Hepatocyte (in vitro differentiated cells): ENCODE data around the gene PHEX. TPM values are rescaled to one million over a fixed set of nuclear protein-coding genes. Genes with fewer than 3 reads are reported as not detected.
A peak's percentile ranks its signal among the peaks of the same experiment; 100 is the strongest.

Experiments
- DNase-seq: peaks from one replicate; pipeline ENCODE4 v3.0.0-alpha.2; 2016; ENCODE audit warnings: low spot score
- H2AFZ ChIP-seq: fragments of 200-600 bp; sonication (generic); 2 replicates; pipeline ENCODE4 v1.6.0; 2016; ENCODE audit warnings: antibody characterized with exemption, mild to moderate bottlenecking
- H3K27ac ChIP-seq: fragments of 200-600 bp; sonication (generic); 2 replicates; pipeline ENCODE4 v1.5.1; 2016; ENCODE audit warnings: mild to moderate bottlenecking
- H3K27me3 ChIP-seq: fragments of 200-600 bp; sonication (generic); 2 replicates; pipeline ENCODE4 v1.6.1; 2016
- H3K36me3 ChIP-seq: fragments of 200-600 bp; sonication (generic); replicated peaks from 2 replicates; pipeline ENCODE4 v1.5.1; 2016; ENCODE audit warnings: low read depth; ENCODE audit not compliant: insufficient read depth
- H3K4me1 ChIP-seq: fragments of 200-600 bp; sonication (generic); 2 replicates; pipeline ENCODE4 v1.5.1; 2016; ENCODE audit warnings: mild to moderate bottlenecking, moderate library complexity; ENCODE audit not compliant: insufficient read depth
- H3K4me2 ChIP-seq: fragments of 200-600 bp; sonication (generic); 2 replicates; pipeline ENCODE4 v1.6.0; 2016
- H3K4me3 ChIP-seq: fragments of 200-600 bp; sonication (generic); 2 replicates; pipeline ENCODE4 v1.5.1; 2016; ENCODE audit warnings: mild to moderate bottlenecking
- H3K79me2 ChIP-seq: fragments of 200-600 bp; sonication (generic); 2 replicates; pipeline ENCODE4 v1.6.0; 2017; ENCODE audit warnings: mild to moderate bottlenecking
- H3K9me2 ChIP-seq: fragments of 200-600 bp; sonication (generic); replicated peaks from 2 replicates; pipeline ENCODE4 v1.6.0; 2017; ENCODE audit warnings: mild to moderate bottlenecking; ENCODE audit not compliant: insufficient read depth
- H3K9me3 ChIP-seq: fragments of 200-600 bp; sonication (generic); 2 replicates; pipeline ENCODE4 v1.5.1; 2016; ENCODE audit warnings: low read depth, mild to moderate bottlenecking
- H4K20me1 ChIP-seq: fragments of 200-600 bp; sonication (generic); 2 replicates; pipeline ENCODE4 v1.6.0; 2016; ENCODE audit warnings: mild to moderate bottlenecking; ENCODE audit not compliant: insufficient read depth, poor library complexity, severe bottlenecking
- EZH2 ChIP-seq: fragments of 200-600 bp; sonication (generic); IDR thresholded peaks from 2 replicates; pipeline ENCODE4 v1.6.1; 2016; ENCODE audit warnings: antibody characterized with exemption, mild to moderate bottlenecking, borderline replicate concordance
- EZH2phosphoT487 ChIP-seq: fragments of 200-600 bp; sonication (generic); IDR thresholded peaks from one replicate; pipeline ENCODE4 v1.6.1; 2018; ENCODE audit warnings: antibody characterized with exemption, mild to moderate bottlenecking, low read depth, moderate library complexity; ENCODE audit not compliant: unreplicated experiment, severe bottlenecking
- WGBS: methylation state at CpG from one replicate; pipeline ENCODE4 v1.1.6; 2016; ENCODE audit warnings: low lambda C conversion rate; ENCODE audit errors: missing lambda C conversion rate; 5-methylcytosine and 5-hydroxymethylcytosine counted together
- polyA plus RNA-seq: library from polyadenylated mRNA; unstranded; fragments of >200 nt; fragmentation: Nextera tagmentation; extraction: Ambion mirVana; gene quantifications from 2 replicates; pipeline ENCODE4 v1.2.1, GENCODE V29; 2016
- total RNA-seq: library from RNA; depleted of rRNA; stranded (reverse); fragments of >200 nt; gene quantifications from 2 replicates; pipeline ENCODE4 v1.2.3, GENCODE V29; 2014
- TF ChIP-seq, protein P1 (sequence below): fragments of 200-600 bp; sonication (generic); IDR thresholded peaks from 2 replicates; pipeline ENCODE4 v1.5.1; 2016; ENCODE audit warnings: antibody characterized with exemption, mild to moderate bottlenecking; ENCODE audit not compliant: poor library complexity

The PHEX gene
- total and polyA plus RNA-seq, 2 experiments from 2014 or later: 0.05 to 0.27 TPM

DNA sequence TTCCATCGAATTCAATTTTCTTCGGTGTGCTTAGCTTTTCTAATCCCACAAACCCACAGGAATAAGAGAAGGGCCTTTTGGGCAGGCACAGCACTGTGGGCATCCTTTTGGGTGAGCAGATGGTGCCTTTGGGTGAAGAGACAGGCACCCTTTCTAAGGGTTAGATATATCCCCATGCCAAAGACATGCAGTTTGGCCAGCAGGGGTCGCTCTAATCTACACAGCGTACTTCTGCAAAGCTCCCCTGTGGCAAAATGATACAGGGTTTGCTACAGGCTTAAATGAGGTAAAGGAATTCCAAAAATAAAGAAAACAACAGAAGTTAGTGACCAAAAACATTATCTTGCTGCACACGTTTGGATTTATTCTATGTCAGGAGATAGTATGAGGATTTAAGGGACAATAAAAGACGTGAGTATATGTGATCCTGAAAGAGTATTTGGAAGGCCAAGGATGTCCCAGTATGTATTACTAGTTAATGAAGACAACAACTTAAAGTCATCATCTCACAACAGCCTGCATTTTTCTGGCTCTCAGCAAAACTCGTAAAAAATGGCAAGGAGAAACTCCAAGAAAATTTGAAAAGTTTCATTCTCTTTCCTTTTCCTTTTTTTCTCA lies 49.5 kb downstream of the PHEX start:
- Histone ChIP-seq H3K9me3 (no peaks in the 10 kb centered on the region), H4K20me1 (no peaks in the 10 kb centered on the region), H3K4me1 (no peaks in the 10 kb centered on the region), H3K4me2 (no peak overlapping the region), H3K27me3 (no peaks in the 10 kb centered on the region), H2AFZ (no peak overlapping the region), H3K36me3 (no peaks in the 10 kb centered on the region), H3K4me3 (no peak overlapping the region), H3K79me2 (no peaks in the 10 kb centered on the region), H3K9me2 (no peaks in the 10 kb centered on the region), H3K27ac (no peak overlapping the region)
- peak; percentile 57 for DNase-seq
- WGBS: 53% methylated on average over 7 of the region's 7 CpGs
- no peak for TF ChIP-seq EZH2
- TF ChIP-seq, protein P1, sequence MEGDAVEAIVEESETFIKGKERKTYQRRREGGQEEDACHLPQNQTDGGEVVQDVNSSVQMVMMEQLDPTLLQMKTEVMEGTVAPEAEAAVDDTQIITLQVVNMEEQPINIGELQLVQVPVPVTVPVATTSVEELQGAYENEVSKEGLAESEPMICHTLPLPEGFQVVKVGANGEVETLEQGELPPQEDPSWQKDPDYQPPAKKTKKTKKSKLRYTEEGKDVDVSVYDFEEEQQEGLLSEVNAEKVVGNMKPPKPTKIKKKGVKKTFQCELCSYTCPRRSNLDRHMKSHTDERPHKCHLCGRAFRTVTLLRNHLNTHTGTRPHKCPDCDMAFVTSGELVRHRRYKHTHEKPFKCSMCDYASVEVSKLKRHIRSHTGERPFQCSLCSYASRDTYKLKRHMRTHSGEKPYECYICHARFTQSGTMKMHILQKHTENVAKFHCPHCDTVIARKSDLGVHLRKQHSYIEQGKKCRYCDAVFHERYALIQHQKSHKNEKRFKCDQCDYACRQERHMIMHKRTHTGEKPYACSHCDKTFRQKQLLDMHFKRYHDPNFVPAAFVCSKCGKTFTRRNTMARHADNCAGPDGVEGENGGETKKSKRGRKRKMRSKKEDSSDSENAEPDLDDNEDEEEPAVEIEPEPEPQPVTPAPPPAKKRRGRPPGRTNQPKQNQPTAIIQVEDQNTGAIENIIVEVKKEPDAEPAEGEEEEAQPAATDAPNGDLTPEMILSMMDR: peak; percentile 52
- TF ChIP-seq EZH2phosphoT487: no peak

- 87% methylated on average over 4 of the region's 4 CpGs for WGBS
- H3K79me2 ChIP-seq: no peaks in the 10 kb centered on the region
These were observed 53.9 kb downstream of the PHEX start for GRCh38 chrX:22086003-22086402.

GRCh38 chrX:22087011-22087557 lies 55.0 kb downstream of the PHEX start:
- H3K9me2 ChIP-seq: no peaks in the 10 kb centered on the region
- H3K9me3 ChIP-seq: no peaks in the 10 kb centered on the region
- no peaks in the 10 kb centered on the region for H3K27me3 ChIP-seq
- H3K4me3 ChIP-seq: no peak overlapping the region
- no peak overlapping the region for H2AFZ ChIP-seq
- TF ChIP-seq EZH2phosphoT487 (no peak), EZH2 (no peak)
- TF ChIP-seq, protein P1: no peak
- DNase-seq: no peak
- H4K20me1 ChIP-seq: no peaks in the 10 kb centered on the region
- 58% methylated on average over 3 of the region's 3 CpGs for WGBS
- no peaks in the 10 kb centered on the region for H3K4me1 ChIP-seq
- H3K36me3 ChIP-seq: no peaks in the 10 kb centered on the region
- H3K4me2 ChIP-seq: no peak overlapping the region
- H3K79me2 ChIP-seq: no peaks in the 10 kb centered on the region
- H3K27ac ChIP-seq: peak overlapping the region; percentile 64

More at GRCh38 chrX:22086003-22086402, 53.9 kb downstream of the PHEX start:
- no peaks in the 10 kb centered on the region for H3K27me3 ChIP-seq
- H3K4me3 ChIP-seq: no peak overlapping the region
- H3K36me3 ChIP-seq: no peaks in the 10 kb centered on the region
- no peak for DNase-seq
- H4K20me1 ChIP-seq: no peaks in the 10 kb centered on the region
- TF ChIP-seq EZH2phosphoT487 (no peak), EZH2 (no peak)
- TF ChIP-seq, protein P1: no peak
- no peaks in the 10 kb centered on the region for H3K4me1 ChIP-seq
- no peaks in the 10 kb centered on the region for H3K9me3 ChIP-seq
- no peak overlapping the region for H3K4me2 ChIP-seq
- no peaks in the 10 kb centered on the region for H3K9me2 ChIP-seq
- no peak overlapping the region for H2AFZ ChIP-seq
- H3K27ac ChIP-seq: peak overlapping the region; percentile 64
